ENCODE data around the gene ZNF768.
"Not testable (repeated sequence)": the region's sequence is repeated elsewhere in the genome, so short reads cannot be mapped to it uniquely, and the experiment has no call there.

ZNF768 gene

GRCh38 chr16:30554557-30555314 is 28.4 kb upstream of the ZNF768 start:
- peaks cover 10 to 17% of the 10 kb centered on the region in 2 donors for H3K36me3 ChIP-seq (ENCODE audit: control insufficient read depth in 1 of 2, insufficient read depth in 2 of 2, low read length in 2 of 2)
- H3K27ac ChIP-seq (ENCODE audit: low read length) = no peak overlapping the region
- peaks cover 6 to 14% of the 10 kb centered on the region in 2 donors for H3K4me1 ChIP-seq (ENCODE audit: control insufficient read depth in 1 of 2, insufficient read depth in 2 of 2, low read length in 2 of 2)
- no peaks in the 10 kb centered on the region for H3K27me3 ChIP-seq (ENCODE audit: low read depth, low read length)
- H3K9me3 ChIP-seq (ENCODE audit: control insufficient read depth in 1 of 2, low read length in 2 of 2) = no peaks in the 10 kb centered on the region
- H3K4me3 ChIP-seq (ENCODE audit: low read depth in 1 of 2, low read length in 2 of 2) = no peak overlapping the region

GRCh38 chr16:30553393-30553899 is 27.1 kb upstream of the ZNF768 start:
- no peaks in the 10 kb centered on the region for H3K27me3 ChIP-seq (ENCODE audit: low read depth, low read length)
- H3K4me3 ChIP-seq (ENCODE audit: low read depth in 1 of 2, low read length in 2 of 2) = no peak overlapping the region
- no peaks in the 10 kb centered on the region for H3K9me3 ChIP-seq (ENCODE audit: control insufficient read depth in 1 of 2, low read length in 2 of 2)
- no peak overlapping the region for H3K27ac ChIP-seq (ENCODE audit: low read length)
- peaks cover 10 to 17% of the 10 kb centered on the region in 2 donors for H3K36me3 ChIP-seq (ENCODE audit: control insufficient read depth in 1 of 2, insufficient read depth in 2 of 2, low read length in 2 of 2)
- H3K4me1 ChIP-seq (ENCODE audit: control insufficient read depth in 1 of 2, insufficient read depth in 2 of 2, low read length in 2 of 2) = peaks cover 6 to 14% of the 10 kb centered on the region in 2 donors

GRCh38 chr16:30552956-30553355 is 26.6 kb upstream of the ZNF768 start:
- Histone ChIP-seq H3K27ac (ENCODE audit: low read length) (no peak overlapping the region), H3K9me3 (ENCODE audit: control insufficient read depth in 1 of 2, low read length in 2 of 2) (no peaks in the 10 kb centered on the region), H3K27me3 (ENCODE audit: low read depth, low read length) (no peaks in the 10 kb centered on the region), H3K4me3 (ENCODE audit: low read depth in 1 of 2, low read length in 2 of 2) (no peak overlapping the region), H3K36me3 (ENCODE audit: control insufficient read depth in 1 of 2, insufficient read depth in 2 of 2, low read length in 2 of 2) (peaks cover 10 to 17% of the 10 kb centered on the region in 2 donors), H3K4me1 (ENCODE audit: control insufficient read depth in 1 of 2, insufficient read depth in 2 of 2, low read length in 2 of 2) (peaks cover 6 to 14% of the 10 kb centered on the region in 2 donors)

- Histone ChIP-seq H3K4me1 (ENCODE audit: control insufficient read depth in 1 of 2, insufficient read depth in 2 of 2, low read length in 2 of 2) (peaks cover 6 to 8% of the 10 kb centered on the region in 2 donors), H3K27me3 (ENCODE audit: low read depth, low read length) (no peaks in the 10 kb centered on the region), H3K36me3 (ENCODE audit: control insufficient read depth in 1 of 2, insufficient read depth in 2 of 2, low read length in 2 of 2) (peaks cover 10 to 17% of the 10 kb centered on the region in 2 donors), H3K27ac (ENCODE audit: low read length) (no peak overlapping the region), H3K9me3 (ENCODE audit: control insufficient read depth in 1 of 2, low read length in 2 of 2) (no peaks in the 10 kb centered on the region), H3K4me3 (ENCODE audit: low read depth in 1 of 2, low read length in 2 of 2) (no peak overlapping the region)
Observed at GRCh38 chr16:30551781-30552180, 25.4 kb upstream of the ZNF768 start.

- H3K4me1 ChIP-seq (ENCODE audit: control insufficient read depth in 1 of 2, insufficient read depth in 2 of 2, low read length in 2 of 2) = peaks cover 2 to 6% of the 10 kb centered on the region in 2 donors
- no peaks in the 10 kb centered on the region for H3K27me3 ChIP-seq (ENCODE audit: low read depth, low read length)
Observed at GRCh38 chr16:30548416-30549253, 22.3 kb upstream of the ZNF768 start.

GRCh38 chr16:30546115-30546514 is 19.7 kb upstream of the ZNF768 start:
- H3K4me1 ChIP-seq (ENCODE audit: control insufficient read depth in 1 of 2, insufficient read depth in 2 of 2, low read length in 2 of 2) = no peaks in the 10 kb centered on the region
- H3K27me3 ChIP-seq (ENCODE audit: low read depth, low read length) = no peaks in the 10 kb centered on the region
- H3K9me3 ChIP-seq (ENCODE audit: control insufficient read depth in 1 of 2, low read length in 2 of 2) = no peaks in the 10 kb centered on the region
- H3K4me3 ChIP-seq (ENCODE audit: low read depth in 1 of 2, low read length in 2 of 2) = no peak overlapping the region
- no peaks in the 10 kb centered on the region for H3K36me3 ChIP-seq (ENCODE audit: control insufficient read depth in 1 of 2, insufficient read depth in 2 of 2, low read length in 2 of 2)
- H3K27ac ChIP-seq (ENCODE audit: low read length) = no peak overlapping the region

More at GRCh38 chr16:30548416-30549253, 22.3 kb upstream of the ZNF768 start:
- peaks cover 6 to 7% of the 10 kb centered on the region in 2 donors for H3K36me3 ChIP-seq (ENCODE audit: control insufficient read depth in 1 of 2, insufficient read depth in 2 of 2, low read length in 2 of 2)
- H3K9me3 ChIP-seq (ENCODE audit: control insufficient read depth in 1 of 2, low read length in 2 of 2) = no peaks in the 10 kb centered on the region
- peak overlapping the region; percentile 5 for H3K27ac ChIP-seq (ENCODE audit: low read length)
- no peak overlapping the region for H3K4me3 ChIP-seq (ENCODE audit: low read depth in 1 of 2, low read length in 2 of 2)

- Histone ChIP-seq H3K4me3 (ENCODE audit: low read depth in 1 of 2, low read length in 2 of 2) (no peak overlapping the region), H3K9me3 (ENCODE audit: control insufficient read depth in 1 of 2, low read length in 2 of 2) (no peaks in the 10 kb centered on the region), H3K27ac (ENCODE audit: low read length) (no peak overlapping the region), H3K36me3 (ENCODE audit: control insufficient read depth in 1 of 2, insufficient read depth in 2 of 2, low read length in 2 of 2) (no peaks in the 10 kb centered on the region), H3K27me3 (ENCODE audit: low read depth, low read length) (no peaks in the 10 kb centered on the region), H3K4me1 (ENCODE audit: control insufficient read depth in 1 of 2, insufficient read depth in 2 of 2, low read length in 2 of 2) (no peaks in the 10 kb centered on the region)
Observed at GRCh38 chr16:30543067-30543466, 16.7 kb upstream of the ZNF768 start.

GRCh38 chr16:30541502-30542329 is 15.3 kb upstream of the ZNF768 start:
- H3K36me3 ChIP-seq (ENCODE audit: control insufficient read depth in 1 of 2, insufficient read depth in 2 of 2, low read length in 2 of 2) = no peaks in the 10 kb centered on the region
- H3K4me3 ChIP-seq (ENCODE audit: low read depth in 1 of 2, low read length in 2 of 2) = no peak overlapping the region
- H3K4me1 ChIP-seq (ENCODE audit: control insufficient read depth in 1 of 2, insufficient read depth in 2 of 2, low read length in 2 of 2) = no peaks in the 10 kb centered on the region
- H3K27ac ChIP-seq (ENCODE audit: low read length) = peak overlapping the region; percentile 61
- no peaks in the 10 kb centered on the region for H3K9me3 ChIP-seq (ENCODE audit: control insufficient read depth in 1 of 2, low read length in 2 of 2)
- no peaks in the 10 kb centered on the region for H3K27me3 ChIP-seq (ENCODE audit: low read depth, low read length)

GRCh38 chr16:30540916-30541464 is 14.6 kb upstream of the ZNF768 start:
- peak overlapping the region; percentile 61 for H3K27ac ChIP-seq (ENCODE audit: low read length)
- not testable (repeated sequence) for H3K9me3 ChIP-seq (ENCODE audit: control insufficient read depth in 1 of 2, low read length in 2 of 2); H3K4me3 ChIP-seq (ENCODE audit: low read depth in 1 of 2, low read length in 2 of 2); H3K27me3 ChIP-seq (ENCODE audit: low read depth, low read length); H3K4me1 ChIP-seq (ENCODE audit: control insufficient read depth in 1 of 2, insufficient read depth in 2 of 2, low read length in 2 of 2); H3K36me3 ChIP-seq (ENCODE audit: control insufficient read depth in 1 of 2, insufficient read depth in 2 of 2, low read length in 2 of 2)

- not testable (repeated sequence) for H3K36me3 ChIP-seq (ENCODE audit: control insufficient read depth in 1 of 2, insufficient read depth in 2 of 2, low read length in 2 of 2); H3K27me3 ChIP-seq (ENCODE audit: low read depth, low read length); H3K27ac ChIP-seq (ENCODE audit: low read length); H3K4me3 ChIP-seq (ENCODE audit: low read depth in 1 of 2, low read length in 2 of 2); H3K9me3 ChIP-seq (ENCODE audit: control insufficient read depth in 1 of 2, low read length in 2 of 2)
- H3K4me1 ChIP-seq (ENCODE audit: control insufficient read depth in 1 of 2, insufficient read depth in 2 of 2, low read length in 2 of 2) = peaks cover 5 to 11% of the 10 kb centered on the region in 2 donors
Observed at GRCh38 chr16:30539986-30540526, 13.7 kb upstream of the ZNF768 start.

All from muscle layer of duodenum (tissue), 2 donors.